Measurements from ENCODE around the gene TAS1R2. TPM values are rescaled to one million over a fixed set of nuclear protein-coding genes. Genes with fewer than 3 reads are reported as not detected.

The TAS1R2 gene
- total and polyA plus RNA-seq, 2 of the 8 experiments (the other 6 are each of a cell fraction or from before 2014, with no cell fraction given), result not detected

DNA sequence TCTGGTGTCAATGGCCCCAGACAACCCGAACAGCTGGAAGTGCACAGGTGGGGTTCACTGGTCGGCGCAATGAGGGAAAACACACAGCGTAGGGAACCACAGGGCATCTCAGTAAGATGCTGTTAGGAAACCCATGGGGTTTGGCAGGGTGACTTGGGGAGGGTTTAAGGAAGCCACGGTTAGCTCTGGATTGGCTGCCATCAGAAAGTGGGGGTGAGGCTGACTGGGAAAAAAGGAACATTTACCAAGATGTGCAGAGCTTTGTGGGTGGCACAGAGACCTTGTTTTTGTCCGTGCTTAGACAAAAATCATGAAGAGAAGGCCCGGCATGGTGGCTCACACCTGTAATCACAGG, 31.9 kb upstream of the TAS1R2 start:
- no peak for TF ChIP-seq RBBP5 (IDR thresholded peaks at IDR 0.05; ENCODE audit: borderline replicate concordance, low read depth, low read length)
- H3K36me3 ChIP-seq (ENCODE audit: control insufficient read depth in 2 of 4, insufficient read depth in 4 of 4, low read length in 3 of 4), result no peaks in the 10 kb centered on the region
- no peak overlapping the region for H2BK20ac ChIP-seq (ENCODE audit: low read length)
- H3K79me1 ChIP-seq (ENCODE audit: low read depth, low read length), result peaks cover 3% of the 10 kb centered on the region; the same call in 1 of the 2 replicates
- ChIA-PET POLR2A (ENCODE audit: partially characterized antibody) (interaction anchor here (0.7 to 1.1 kb wide), 2 partner anchors 9 to 168 kb away, joined by 3 read pairs; no protein-coding TSS in a partner anchor), CTCF (ENCODE audit: partially characterized antibody) (interaction anchor here (0.7 to 14.4 kb wide), 9 partner anchors 8 to 555 kb away, joined by 3 to 131 read pairs (median 4); partner anchors contain the start of gene ALDH4A1)
- no peak overlapping the region for H4K91ac ChIP-seq (replicated peaks; ENCODE audit: insufficient read length, low read length)
- no peaks in the 10 kb centered on the region for H3K9me3 ChIP-seq (ENCODE audit: insufficient read depth in 2 of 2, low read depth in 1 of 2, low read length in 1 of 2)
- H3K4me2 ChIP-seq (ENCODE audit: insufficient read depth in 1 of 2, low read depth in 2 of 2, low read length in 2 of 2), result no peak overlapping the region
- no peak overlapping the region for H3K14ac ChIP-seq (ENCODE audit: insufficient read length)
- no peak overlapping the region; the same call in 1 of the 2 replicates for H3K27ac ChIP-seq (ENCODE audit: low read depth, low read length)
- H3K4ac ChIP-seq (replicated peaks; ENCODE audit: insufficient read length, low read depth, low read length), result no peak overlapping the region
- 88% methylated on average over 7 of the region's 7 CpGs; no CpG with 5 or more reads in 1 of the 2 experiments for WGBS, 2 experiments (ENCODE audit: extremely low coverage in 1 of 2, insufficient coverage in 1 of 2, insufficient read length in 1 of 2, insufficient replicate concordance in 2 of 2, low coverage in 1 of 2, low lambda C conversion rate in 2 of 2, missing lambda C conversion rate in 1 of 2)
- H3K79me2 ChIP-seq (ENCODE audit: control insufficient read depth in 1 of 2, insufficient read depth in 2 of 2, low read length in 2 of 2), result no peaks in the 10 kb centered on the region; a peak in 1 of 4 replicates
- H3K9ac ChIP-seq (replicated peaks in 1 of 4; ENCODE audit: extremely low read depth in 1 of 4, low read depth in 3 of 4, low read length in 3 of 4), result no peak overlapping the region
- H2BK15ac ChIP-seq (ENCODE audit: low read length), result no peak overlapping the region
- no peak overlapping the region for H4K8ac ChIP-seq (ENCODE audit: extremely low read depth, insufficient read depth, low read length)
- H4K5ac ChIP-seq (ENCODE audit: insufficient read length, low read depth, low read length), result no peak overlapping the region
- no peak for FAIRE-seq
- peaks cover 0 to 3% (median 0%) of the 10 kb centered on the region in 4 experiments; a peak in 1 of 7 replicates for H3K4me1 ChIP-seq (replicated peaks in 1 of 4; ENCODE audit: control insufficient read depth in 3 of 4, insufficient read depth in 4 of 4, low read length in 3 of 4)
- no peak overlapping the region for H2BK5ac ChIP-seq (ENCODE audit: low read depth, low read length)
- H3K4me3 ChIP-seq (ENCODE audit: extremely low read depth in 1 of 4, insufficient read depth in 2 of 4, low read depth in 3 of 4, low read length in 4 of 4), result no peak overlapping the region
- no peak overlapping the region for H2BK120ac ChIP-seq (replicated peaks; ENCODE audit: low read depth, low read length)
- no peak overlapping the region for H2AK5ac ChIP-seq (ENCODE audit: low read depth, low read length)
- H4K20me1 ChIP-seq (replicated peaks in 1 of 2; ENCODE audit: control insufficient read depth in 1 of 2, insufficient read depth in 2 of 2, low read length in 2 of 2), result peaks cover 0 to 4% of the 10 kb centered on the region in 2 experiments
- no peak overlapping the region for H3K56ac ChIP-seq (replicated peaks; ENCODE audit: insufficient read length, low read depth, low read length)
- no peaks in the 10 kb centered on the region for H3K23me2 ChIP-seq (ENCODE audit: low read depth, low read length)
- H3K23ac ChIP-seq (ENCODE audit: insufficient read length), result no peak overlapping the region
- DNase-seq (ENCODE audit: low read depth in 1 of 2, low spot score in 2 of 2), result no peak
- no peaks in the 10 kb centered on the region for H3K27me3 ChIP-seq (replicated peaks in 1 of 4; ENCODE audit: control insufficient read depth in 3 of 4, extremely low read depth in 1 of 4, insufficient read depth in 3 of 4, low read length in 3 of 4)
- H3K18ac ChIP-seq (ENCODE audit: extremely low read depth, low read length), result no peak overlapping the region
- H2BK12ac ChIP-seq (ENCODE audit: low read depth, low read length), result no peak overlapping the region
- no peak overlapping the region for H2AFZ ChIP-seq (ENCODE audit: low read length)
